ENCODE results near the gene PARD3.

Gene PARD3

DNA sequence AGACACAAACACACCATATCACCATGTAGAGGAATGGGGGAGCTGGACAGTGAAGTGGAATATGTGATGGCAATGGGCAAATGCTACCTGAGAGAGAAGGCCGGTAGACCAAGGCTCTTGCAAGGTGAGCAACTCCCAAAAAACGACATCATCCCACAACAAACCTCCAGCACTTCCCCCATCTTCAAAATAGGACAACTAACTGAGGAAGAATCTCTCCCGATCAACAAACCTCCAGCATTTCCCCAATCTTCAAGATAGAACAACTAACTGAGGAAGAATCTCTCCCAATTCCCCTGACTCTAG lies 387.2 kb downstream of the PARD3 start:
- TF ChIP-seq TAF1 (IDR thresholded peaks at IDR 0.05; ENCODE audit: borderline replicate concordance, insufficient read depth, low read length) (no peak), FOXP2 (optimal IDR thresholded peaks at IDR 0.05; ENCODE audit: borderline replicate concordance, extremely low read depth, extremely low read length, insufficient read depth) (no peak), SIN3A (IDR thresholded peaks at IDR 0.05; ENCODE audit: borderline replicate concordance, insufficient read depth, low read length) (no peak), POLR2AphosphoS5 (IDR thresholded peaks at IDR 0.05; ENCODE audit: low read depth, low read length) (no peak)
- TF ChIP-seq, protein P1, sequence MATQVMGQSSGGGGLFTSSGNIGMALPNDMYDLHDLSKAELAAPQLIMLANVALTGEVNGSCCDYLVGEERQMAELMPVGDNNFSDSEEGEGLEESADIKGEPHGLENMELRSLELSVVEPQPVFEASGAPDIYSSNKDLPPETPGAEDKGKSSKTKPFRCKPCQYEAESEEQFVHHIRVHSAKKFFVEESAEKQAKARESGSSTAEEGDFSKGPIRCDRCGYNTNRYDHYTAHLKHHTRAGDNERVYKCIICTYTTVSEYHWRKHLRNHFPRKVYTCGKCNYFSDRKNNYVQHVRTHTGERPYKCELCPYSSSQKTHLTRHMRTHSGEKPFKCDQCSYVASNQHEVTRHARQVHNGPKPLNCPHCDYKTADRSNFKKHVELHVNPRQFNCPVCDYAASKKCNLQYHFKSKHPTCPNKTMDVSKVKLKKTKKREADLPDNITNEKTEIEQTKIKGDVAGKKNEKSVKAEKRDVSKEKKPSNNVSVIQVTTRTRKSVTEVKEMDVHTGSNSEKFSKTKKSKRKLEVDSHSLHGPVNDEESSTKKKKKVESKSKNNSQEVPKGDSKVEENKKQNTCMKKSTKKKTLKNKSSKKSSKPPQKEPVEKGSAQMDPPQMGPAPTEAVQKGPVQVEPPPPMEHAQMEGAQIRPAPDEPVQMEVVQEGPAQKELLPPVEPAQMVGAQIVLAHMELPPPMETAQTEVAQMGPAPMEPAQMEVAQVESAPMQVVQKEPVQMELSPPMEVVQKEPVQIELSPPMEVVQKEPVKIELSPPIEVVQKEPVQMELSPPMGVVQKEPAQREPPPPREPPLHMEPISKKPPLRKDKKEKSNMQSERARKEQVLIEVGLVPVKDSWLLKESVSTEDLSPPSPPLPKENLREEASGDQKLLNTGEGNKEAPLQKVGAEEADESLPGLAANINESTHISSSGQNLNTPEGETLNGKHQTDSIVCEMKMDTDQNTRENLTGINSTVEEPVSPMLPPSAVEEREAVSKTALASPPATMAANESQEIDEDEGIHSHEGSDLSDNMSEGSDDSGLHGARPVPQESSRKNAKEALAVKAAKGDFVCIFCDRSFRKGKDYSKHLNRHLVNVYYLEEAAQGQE (IDR thresholded peaks at IDR 0.05; ENCODE audit: insufficient read depth in 1 of 2, low read depth in 2 of 2, low read length in 2 of 2) = no peak

DNA sequence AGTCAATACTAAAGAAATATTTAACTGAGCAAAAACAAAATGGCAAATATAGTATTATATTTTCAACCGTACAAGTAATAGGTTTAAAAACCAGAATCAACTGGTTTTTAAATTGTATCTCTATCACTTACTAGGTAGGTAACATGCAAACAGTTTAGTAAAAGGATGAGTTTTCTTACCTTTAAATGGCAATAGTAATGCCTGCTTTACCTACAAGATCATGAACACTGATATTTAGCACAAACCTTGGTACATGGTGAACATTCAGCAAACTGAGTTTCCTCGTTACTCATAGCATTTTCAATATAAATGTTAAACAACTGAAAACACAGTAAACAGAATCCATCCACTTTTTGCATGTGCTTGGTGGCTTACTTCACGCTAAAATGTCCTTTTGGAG lies 389.1 kb downstream of the PARD3 start:
- TF ChIP-seq POLR2AphosphoS5 (IDR thresholded peaks at IDR 0.05; ENCODE audit: low read depth, low read length) (no peak), TAF1 (IDR thresholded peaks at IDR 0.05; ENCODE audit: borderline replicate concordance, insufficient read depth, low read length) (no peak)

DNA sequence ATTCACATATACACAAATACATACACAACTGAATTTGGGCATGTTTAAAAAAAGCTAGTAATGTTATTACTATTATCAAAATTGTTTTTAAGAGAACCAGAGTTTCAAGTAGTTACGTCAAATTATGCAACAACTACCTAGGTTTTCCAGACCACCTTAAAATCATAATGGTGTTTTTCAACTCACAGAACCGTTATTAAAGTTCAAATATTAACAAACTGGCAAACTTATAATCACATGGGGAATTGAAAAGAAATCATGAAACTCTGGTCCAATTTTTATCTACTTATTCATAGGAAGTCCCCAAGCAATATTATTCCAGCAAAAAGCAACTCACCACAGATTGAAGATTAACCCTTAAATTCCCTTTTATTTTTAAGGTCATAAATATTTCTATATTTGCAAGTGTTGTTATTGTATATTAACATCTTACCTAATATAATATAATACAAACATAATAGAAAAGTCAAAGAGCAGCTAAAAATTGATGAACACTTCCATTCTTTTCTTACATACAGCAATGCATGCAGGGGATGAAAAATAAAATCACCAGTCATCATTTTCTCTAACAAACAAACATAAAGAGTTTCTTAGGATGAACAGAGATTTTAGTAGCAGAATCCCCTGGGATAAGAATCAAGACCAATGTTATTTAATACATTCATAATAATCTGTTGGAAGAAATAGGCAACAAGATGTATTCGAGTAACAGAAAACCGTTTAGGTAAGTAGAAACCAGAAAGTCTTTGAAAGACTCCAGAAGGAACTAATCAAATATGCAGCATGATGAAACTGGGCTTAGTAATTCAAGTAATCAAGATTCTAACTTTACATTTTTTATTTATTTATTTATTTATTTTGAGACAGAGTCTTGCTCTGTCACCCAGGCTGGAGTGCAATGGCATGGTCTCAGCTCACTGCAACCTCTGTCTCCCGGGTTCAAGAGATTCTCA lies 391.1 kb downstream of the PARD3 start:
- no peak for TF ChIP-seq FOXP2 (optimal IDR thresholded peaks at IDR 0.05; ENCODE audit: borderline replicate concordance, extremely low read depth, extremely low read length, insufficient read depth)
- TF ChIP-seq POLR2AphosphoS5 (IDR thresholded peaks at IDR 0.05; ENCODE audit: low read depth, low read length) = no peak
- TF ChIP-seq TAF1 (IDR thresholded peaks at IDR 0.05; ENCODE audit: borderline replicate concordance, insufficient read depth, low read length) = no peak
- TF ChIP-seq, protein P1 (IDR thresholded peaks at IDR 0.05; ENCODE audit: insufficient read depth in 1 of 2, low read depth in 2 of 2, low read length in 2 of 2) = no peak
- TF ChIP-seq SIN3A (IDR thresholded peaks at IDR 0.05; ENCODE audit: borderline replicate concordance, insufficient read depth, low read length) = no peak

DNA sequence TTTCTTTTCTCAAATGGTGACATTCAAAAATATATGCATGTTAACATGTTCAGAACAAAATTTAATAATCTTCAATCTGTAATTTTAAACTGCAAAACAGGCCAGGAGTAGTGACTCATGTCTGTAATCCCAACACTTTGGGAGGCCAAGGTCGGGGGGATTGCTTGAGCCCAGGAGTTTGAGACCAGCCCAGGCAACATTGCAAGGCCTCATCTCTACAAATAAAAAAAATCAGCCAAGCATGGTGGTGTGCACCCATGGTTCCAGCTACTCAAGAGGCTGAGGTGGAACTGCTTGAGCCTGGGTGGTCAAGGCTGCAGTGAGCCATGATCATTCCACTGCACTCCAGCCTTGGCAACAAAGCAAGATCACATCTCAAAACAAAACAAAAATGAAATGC lies 394.3 kb downstream of the PARD3 start:
- no peak for TF ChIP-seq SIN3A (IDR thresholded peaks at IDR 0.05; ENCODE audit: borderline replicate concordance, insufficient read depth, low read length)
- TF ChIP-seq TAF1 (IDR thresholded peaks at IDR 0.05; ENCODE audit: borderline replicate concordance, insufficient read depth, low read length) = no peak
- no peak for TF ChIP-seq FOXP2 (optimal IDR thresholded peaks at IDR 0.05; ENCODE audit: borderline replicate concordance, extremely low read depth, extremely low read length, insufficient read depth)
- TF ChIP-seq, protein P1 (IDR thresholded peaks at IDR 0.05; ENCODE audit: insufficient read depth in 1 of 2, low read depth in 2 of 2, low read length in 2 of 2) = no peak
- no peak for TF ChIP-seq POLR2AphosphoS5 (IDR thresholded peaks at IDR 0.05; ENCODE audit: low read depth, low read length)

DNA sequence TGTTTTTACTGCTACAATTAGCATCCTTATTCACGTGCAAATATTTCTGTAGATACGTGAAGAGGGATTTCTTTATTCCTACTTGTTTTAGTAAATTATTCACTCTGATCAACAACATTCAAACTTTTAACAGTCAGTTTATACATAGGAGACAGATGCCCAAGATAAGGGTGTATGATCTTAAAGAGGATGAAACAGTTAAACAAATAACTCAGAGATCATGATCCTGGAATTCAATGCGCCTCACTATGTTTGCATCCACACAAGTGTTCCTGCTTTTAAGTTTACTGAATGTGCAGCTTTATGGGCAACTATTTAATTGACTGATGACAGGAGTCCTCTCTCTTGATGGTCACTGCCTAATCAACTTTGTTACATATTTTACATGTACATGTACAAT lies 394.8 kb downstream of the PARD3 start:
- TF ChIP-seq, protein P1 (IDR thresholded peaks at IDR 0.05; ENCODE audit: insufficient read depth in 1 of 2, low read depth in 2 of 2, low read length in 2 of 2) = no peak
- TF ChIP-seq TAF1 (IDR thresholded peaks at IDR 0.05; ENCODE audit: borderline replicate concordance, insufficient read depth, low read length) (no peak), POLR2AphosphoS5 (IDR thresholded peaks at IDR 0.05; ENCODE audit: low read depth, low read length) (no peak), FOXP2 (optimal IDR thresholded peaks at IDR 0.05; ENCODE audit: borderline replicate concordance, extremely low read depth, extremely low read length, insufficient read depth) (no peak), SIN3A (IDR thresholded peaks at IDR 0.05; ENCODE audit: borderline replicate concordance, insufficient read depth, low read length) (no peak)
